GM18907 (cell line): ENCODE results near the gene ZBTB21.

Experiments used
- ATAC-seq: cut with Tn5 transposase; IDR thresholded peaks from one replicate; pipeline ENCODE4 v1.9.1; 2021; ENCODE audit warnings: mild to moderate bottlenecking, moderate library complexity; ENCODE audit not compliant: unreplicated experiment

ZBTB21 gene

DNA sequence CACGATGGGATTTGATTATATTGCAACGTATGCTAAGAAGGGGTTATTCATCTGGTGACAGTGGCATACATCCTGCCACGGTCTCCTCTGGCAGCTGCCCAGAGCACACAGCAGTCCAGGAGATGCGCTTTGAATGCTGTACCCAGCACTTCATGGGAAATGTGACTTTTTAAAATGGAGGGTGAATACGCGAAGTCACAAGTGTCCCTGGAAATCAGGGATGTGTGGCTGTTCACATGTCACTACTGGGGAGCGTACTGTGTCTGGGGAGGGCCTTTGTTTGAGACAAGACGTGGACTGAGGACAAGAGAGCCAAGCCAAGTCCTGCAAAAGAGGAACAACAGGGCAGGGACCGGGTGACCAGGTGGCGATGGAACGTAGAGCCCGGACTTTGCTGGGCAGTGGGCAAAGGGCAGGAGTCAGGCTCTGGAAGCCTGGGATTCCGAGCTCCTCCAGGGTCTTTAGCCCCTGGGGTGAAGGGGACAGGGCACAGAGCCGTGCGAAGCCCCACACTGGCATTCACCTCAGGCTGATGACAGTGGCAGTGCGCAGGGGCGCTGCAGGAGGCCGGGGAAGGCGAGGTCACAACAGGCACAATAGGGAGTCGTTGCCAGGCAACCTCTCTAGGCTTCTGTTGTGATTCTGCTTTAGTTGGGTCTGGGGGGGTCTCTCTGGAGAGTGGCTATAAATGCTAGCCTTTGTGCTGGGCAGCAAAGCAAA is 11.4 kb upstream of the ZBTB21 start:
- no peak for ATAC-seq

- no peak for ATAC-seq
Observed at GRCh38 chr21:42019706-42020105, 9.5 kb upstream of the ZBTB21 start.

- no peak for ATAC-seq
Observed at GRCh38 chr21:42019101-42019605, 9.0 kb upstream of the ZBTB21 start.

DNA sequence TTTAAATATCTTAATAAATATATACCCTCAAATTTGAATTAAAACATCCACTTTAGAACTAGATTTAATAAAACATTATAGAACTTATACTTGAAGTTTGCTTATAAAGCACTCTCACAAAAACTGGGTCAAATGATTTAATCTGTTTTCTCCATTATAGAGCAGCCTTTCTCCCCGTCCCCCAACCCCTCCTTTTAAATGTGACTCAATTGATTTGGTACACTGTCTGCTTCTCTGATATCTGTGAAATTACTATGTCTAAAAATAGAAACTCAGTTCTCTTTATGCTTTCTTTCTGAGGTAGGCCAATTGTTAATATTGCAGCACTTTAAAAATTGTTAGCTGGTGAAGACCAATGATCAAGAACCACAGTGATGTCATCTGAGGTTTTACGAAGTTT is 6.9 kb upstream of the ZBTB21 start:
- ATAC-seq: no peak

DNA sequence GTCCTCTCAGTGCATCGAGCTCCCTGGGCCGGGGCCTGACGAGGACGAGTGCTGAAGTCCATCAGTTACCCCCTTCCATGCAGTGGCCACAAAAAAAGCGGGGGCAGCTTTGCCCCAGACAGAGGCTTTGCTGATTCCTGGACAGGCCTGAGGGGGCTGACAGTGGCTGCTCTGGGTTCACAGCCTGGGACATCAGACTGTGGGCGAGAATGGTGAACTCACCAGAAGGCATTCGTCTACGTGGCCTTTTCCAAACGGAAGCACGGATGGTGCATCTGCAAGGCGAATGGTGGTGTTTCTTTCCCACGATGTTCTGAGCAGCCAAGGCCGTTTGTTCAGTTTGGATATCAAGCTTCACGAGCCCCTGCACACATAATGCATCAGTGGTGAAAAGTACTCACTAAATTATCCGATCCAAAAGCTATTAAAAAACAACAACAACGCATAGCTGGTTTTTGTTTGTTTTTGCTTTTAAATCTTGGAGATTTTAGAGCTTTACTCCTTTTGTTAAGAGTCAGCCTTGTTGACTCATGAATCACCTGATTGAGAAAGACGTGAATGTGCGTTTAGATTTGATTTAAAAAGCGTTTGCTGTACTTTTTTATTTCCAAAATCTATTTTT is 6.3 kb upstream of the ZBTB21 start:
- no peak for ATAC-seq

DNA sequence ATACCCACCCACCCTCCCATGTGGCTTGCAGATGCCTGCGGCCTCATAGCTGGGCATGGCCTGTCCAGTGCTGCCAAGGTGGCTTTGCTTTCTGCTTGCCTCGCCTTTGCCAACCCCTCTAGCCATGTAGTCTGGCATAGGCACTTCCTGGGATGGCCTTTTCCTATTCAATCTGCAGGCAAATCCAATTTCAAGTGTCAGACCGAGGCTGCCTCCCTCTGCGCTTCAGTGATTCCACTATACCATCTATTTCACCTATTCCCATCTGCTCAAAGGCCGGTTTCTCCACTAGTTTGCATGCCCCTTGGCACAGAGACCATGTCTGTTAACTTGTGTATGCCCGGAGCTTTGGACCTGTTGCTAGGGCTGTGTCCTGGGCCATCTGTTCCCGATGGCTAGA is 3.8 kb upstream of the ZBTB21 start:
- no peak for ATAC-seq

DNA sequence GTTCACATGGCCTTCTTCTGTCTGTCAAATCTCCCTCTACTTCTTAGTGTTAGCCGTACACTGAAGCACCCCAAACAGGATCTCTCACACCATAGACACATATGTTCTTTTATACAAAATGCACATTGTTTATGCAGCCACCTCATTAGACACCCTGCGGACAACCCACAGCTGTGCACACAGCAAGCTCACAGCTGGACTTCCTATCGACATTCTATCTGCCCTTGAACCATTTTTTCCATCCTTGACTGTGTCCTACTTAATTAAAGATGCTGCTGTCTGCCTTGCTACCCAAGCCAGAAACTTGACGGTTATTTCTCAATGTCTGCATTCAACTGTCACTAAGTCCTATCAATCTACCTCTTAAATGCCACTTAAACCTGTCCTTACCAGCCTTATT is 3.2 kb upstream of the ZBTB21 start:
- ATAC-seq: no peak

GRCh38 chr21:42012763-42013329 is 2.7 kb upstream of the ZBTB21 start:
- ATAC-seq: no peak

DNA sequence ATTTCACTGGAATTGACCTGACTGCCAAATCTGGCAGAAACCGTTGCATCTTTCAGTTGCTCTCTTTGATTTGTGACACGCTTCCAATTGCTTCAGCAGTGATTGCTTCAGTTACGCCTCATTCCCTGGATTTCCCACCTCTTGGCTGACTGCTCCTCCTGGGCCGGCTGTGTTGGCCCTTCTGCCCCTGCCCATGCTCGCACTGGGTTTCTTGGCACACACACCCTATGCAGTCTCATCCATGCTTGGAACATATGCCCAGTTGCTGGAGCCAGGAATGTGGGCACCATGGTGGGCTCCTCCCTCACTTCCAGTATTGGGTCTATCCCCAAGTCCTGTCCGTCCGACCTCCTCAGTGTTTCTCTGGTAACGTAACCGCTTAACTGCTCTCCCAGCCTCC is 2.2 kb upstream of the ZBTB21 start:
- no peak for ATAC-seq

DNA sequence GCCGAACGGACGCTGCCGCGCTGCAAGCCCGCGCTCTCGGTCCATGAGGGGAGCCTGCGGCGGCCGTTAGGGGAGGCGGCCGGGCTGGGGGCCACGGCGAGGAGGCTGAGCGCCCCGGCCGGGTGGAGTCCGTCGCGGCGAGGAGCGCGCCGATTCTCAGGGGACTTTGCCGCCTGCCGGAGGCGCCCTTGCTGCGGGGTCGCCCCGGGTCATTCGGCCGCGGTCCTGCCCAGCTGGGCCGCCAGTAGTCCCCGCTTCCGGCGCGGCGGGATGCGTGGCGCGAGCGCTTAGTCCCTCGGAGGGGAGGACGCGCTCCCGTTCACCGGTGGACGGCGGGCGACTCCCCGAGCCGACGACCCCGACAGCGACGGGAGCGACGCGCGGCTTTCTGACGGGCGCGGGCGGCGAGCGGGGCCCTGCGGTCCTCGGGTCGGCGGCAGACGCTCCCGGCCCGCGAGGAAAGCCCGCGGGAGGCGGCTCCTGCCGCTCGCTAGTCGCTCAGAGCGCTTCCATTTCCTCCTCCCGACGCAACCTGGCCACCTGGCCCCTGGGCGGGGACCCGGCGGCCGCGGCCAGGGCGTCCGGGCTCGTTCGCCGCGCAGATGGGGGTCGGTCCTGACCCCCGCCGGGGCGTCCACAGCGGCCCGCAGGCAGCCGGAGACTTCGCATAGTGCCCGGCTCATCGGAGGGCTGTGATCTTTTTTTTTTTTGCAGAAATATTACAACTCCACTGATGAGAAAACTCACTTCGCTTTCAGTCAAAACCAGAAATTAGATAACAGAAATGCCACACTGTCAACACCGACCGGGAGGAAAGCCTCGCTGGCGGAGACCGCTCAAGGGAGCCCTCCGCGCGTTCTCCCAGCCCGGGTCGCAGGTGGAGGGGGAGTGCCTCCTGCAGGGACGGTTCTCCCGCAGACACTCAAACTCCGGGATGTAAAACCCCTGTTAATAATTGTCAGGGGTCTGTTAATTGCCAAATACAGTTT is 641 bp upstream of the ZBTB21 start:
- ATAC-seq: peak; percentile 19

DNA sequence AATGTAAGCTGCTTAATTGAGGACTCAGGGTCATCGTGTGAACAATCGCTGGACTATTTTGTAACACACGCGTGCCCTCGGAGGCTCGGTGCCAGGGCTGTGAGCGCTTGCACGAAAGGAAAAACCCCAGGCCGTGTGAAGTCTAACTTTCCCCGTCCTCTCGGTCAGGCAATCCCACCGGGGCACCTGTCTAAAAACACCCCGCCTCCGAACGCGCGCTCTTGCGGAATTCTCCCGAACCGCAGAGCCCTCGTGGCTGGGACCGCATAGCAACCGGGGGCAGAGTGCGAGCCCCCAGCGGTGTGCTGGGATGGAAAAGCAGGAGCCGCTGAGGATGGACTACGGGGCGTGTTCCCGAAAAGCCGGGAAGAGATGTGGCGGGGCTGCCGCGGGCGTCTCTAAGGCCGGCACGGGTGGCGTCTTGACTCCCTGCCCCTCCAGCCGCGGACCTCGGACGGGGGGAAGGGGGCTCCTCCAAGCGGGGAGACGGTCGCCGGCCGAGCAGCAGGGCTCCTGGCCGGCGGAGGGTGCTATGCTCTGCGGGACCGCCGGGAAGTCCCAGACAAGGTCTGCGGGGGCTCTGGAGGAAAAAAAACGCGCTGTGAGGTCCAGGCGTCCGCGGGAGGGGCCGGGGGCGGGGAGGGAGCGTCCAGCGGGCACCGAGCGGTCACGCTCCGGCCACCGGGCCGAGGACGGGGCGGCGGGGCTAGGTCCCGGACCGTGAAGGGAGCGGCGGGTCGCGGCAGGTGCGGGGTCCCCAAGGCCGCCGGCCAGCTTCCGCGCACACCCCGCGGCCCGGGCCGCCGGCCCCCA is 936 bp downstream of the ZBTB21 start:
- ATAC-seq: peak; percentile 28

DNA sequence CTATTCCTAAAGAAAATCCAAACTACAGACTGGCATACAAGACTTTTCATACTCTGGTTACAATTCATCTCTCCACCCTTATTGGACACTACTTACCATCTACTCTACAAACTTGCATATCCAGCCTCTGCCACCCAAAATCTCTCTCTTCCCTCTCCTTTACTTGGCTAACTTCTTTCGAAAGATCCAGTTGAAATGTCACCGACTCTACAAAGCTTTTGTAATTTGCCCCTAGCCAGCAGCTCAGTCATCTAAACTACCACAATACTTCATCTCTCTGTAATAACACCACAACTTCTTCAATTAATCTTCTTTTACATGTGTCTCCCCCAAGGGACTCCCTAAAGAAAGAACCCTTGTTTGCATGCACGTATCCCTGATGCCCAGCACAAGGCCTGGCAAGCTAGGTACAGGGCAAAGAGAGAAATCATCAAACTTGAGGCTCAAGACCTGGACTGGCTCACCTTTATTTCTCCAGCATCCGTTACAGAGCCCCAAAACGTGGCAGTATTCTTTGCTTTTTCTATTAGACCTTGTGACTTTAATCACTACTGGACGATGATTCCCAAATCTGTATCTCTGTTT is 2.7 kb downstream of the ZBTB21 start:
- ATAC-seq: no peak

DNA sequence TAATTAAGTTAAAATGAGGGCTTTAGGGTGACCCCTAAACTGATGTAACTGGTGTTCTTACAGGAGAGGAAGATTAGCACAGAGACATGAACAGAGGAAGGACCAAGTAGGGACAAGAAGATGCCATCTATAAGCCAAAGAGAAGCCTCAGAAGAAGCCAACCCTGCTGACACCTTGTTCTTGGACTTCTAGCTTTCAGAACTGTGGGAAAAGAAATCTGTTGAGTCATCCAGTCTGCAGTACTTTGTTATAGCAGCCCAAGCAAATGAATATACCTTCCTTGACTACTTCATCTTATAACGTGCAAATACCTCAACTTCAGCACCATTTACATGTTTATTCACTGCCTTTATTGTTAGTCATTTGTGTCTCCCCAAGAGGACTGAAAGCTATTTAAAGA is 3.4 kb downstream of the ZBTB21 start:
- ATAC-seq: no peak

GRCh38 chr21:42004406-42005199 is 5.6 kb downstream of the ZBTB21 start:
- no peak for ATAC-seq

GRCh38 chr21:42003051-42003461 is 7.1 kb downstream of the ZBTB21 start:
- no peak for ATAC-seq

GRCh38 chr21:42002421-42002958 is 7.7 kb downstream of the ZBTB21 start:
- peak; percentile 71 for ATAC-seq

GRCh38 chr21:42001781-42002180 is 8.4 kb downstream of the ZBTB21 start:
- no peak for ATAC-seq

DNA sequence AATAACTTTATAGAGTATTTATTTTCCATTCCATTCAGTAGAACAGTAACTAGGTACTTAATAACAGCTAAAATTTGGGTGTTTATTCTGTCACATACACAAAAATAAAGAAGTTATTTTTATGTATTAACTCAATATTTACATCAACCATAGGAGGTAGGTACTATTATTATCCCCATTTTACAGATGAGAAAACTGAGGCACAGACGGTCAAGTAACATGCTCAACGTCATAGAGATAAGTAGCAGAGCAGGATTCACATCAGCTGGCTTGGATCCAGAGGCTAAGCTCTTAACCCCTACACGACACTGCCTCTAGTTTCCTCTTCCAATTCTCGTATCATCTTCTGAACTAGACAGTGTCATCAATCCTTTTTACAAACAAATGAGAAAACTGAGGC is 9.3 kb downstream of the ZBTB21 start:
- no peak for ATAC-seq

DNA sequence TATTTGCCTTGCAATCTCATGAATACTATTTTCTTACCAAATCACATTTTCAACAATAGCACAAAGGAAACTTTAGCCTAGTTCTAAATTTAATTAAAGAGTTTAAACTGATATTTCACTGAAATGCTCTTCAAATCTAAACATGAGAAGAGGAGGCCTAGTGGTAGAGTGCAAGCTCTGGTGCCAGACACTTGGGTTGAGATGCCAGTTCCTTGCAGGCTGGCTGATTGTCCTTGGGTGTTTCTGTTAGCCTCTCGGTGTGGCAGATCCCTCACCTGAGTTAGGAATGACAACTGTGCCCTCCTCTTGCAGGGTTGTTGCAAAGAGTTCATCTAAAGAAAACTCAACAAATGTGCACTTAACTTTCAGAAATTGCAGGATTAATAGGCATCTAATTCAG is 12.5 kb downstream of the ZBTB21 start:
- ATAC-seq: no peak
